IMR-90 (cell line): Measurements from ENCODE around the gene PRRC2A. TPM values are rescaled to one million over a fixed set of nuclear protein-coding genes. Genes with fewer than 3 reads are reported as not detected.

ENCODE experiments used
- ATAC-seq: fragments of 200-7000 bp; cut with Tn5 transposase; 2 replicates; pipeline ENCODE4 v1.9.1; 2020; ENCODE audit warnings: low read depth, mild to moderate bottlenecking, moderate library complexity
- BruUV-seq: library from RNA; stranded (reverse); fragments of 400-500 nt; replicated peaks from 2 replicates; lab custom pipeline; 2021; lab: Mats Ljungman, UMichigan
- CTCF ChIA-PET: fragments of 300-600 bp; formaldehyde crosslinking; extraction: SDS; loops from one replicate; lab custom pipeline; 2021; ENCODE audit warnings: antibody characterized with exemption; lab: Yijun Ruan, JAX
- POLR2A ChIA-PET: fragments of 300-600 bp; sonication (Branson Sonifier 250); formaldehyde crosslinking; loops from one replicate; lab custom pipeline; 2022; ENCODE audit warnings: antibody characterized with exemption; ENCODE audit not compliant: unreplicated experiment; lab: Charles Lee
- DNase-seq: peaks from one replicate; pipeline ENCODE4 v3.0.0; 2013
- H2AFZ ChIP-seq: replicated peaks from 2 replicates; pipeline ENCODE3; 2013; ENCODE audit warnings: low read length, mild to moderate bottlenecking; ENCODE audit not compliant: poor library complexity
- H2AK5ac ChIP-seq: 2 replicates; pipeline ENCODE4 v1.6.1; 2013; ENCODE audit warnings: low read depth, low read length, inconsistent platforms
- H2AK9ac ChIP-seq: replicated peaks from 2 replicates; pipeline ENCODE3; 2013; ENCODE audit warnings: mild to moderate bottlenecking, low read depth, low read length, moderate library complexity; ENCODE audit not compliant: poor library complexity
- H2BK120ac ChIP-seq: 2 replicates; pipeline ENCODE4 v1.6.1; 2013; ENCODE audit warnings: low read depth, low read length, inconsistent platforms
- H2BK15ac ChIP-seq: 3 replicates; pipeline ENCODE4 v1.6.1; 2013; ENCODE audit warnings: low read depth, low read length, inconsistent platforms
- H2BK20ac ChIP-seq: 2 replicates; pipeline ENCODE4 v1.6.1; 2013; ENCODE audit warnings: low read depth, mild to moderate bottlenecking, inconsistent platforms, low read length, moderate library complexity
- H2BK5ac ChIP-seq: 2 replicates; pipeline ENCODE4 v1.6.1; 2013; ENCODE audit warnings: mild to moderate bottlenecking, low read depth, low read length, inconsistent platforms; ENCODE audit not compliant: poor library complexity, severe bottlenecking
- H3K14ac ChIP-seq: replicated peaks from 2 replicates; pipeline ENCODE4 v1.6.1; 2013; ENCODE audit warnings: low read depth, low read length, inconsistent platforms
- H3K18ac ChIP-seq: 2 replicates; pipeline ENCODE4 v1.6.1; 2013; ENCODE audit warnings: low read depth, low read length, control low read depth
- H3K23ac ChIP-seq: 2 replicates; pipeline ENCODE4 v1.6.1; 2013; ENCODE audit warnings: low read depth, low read length, inconsistent platforms
- H3K27ac ChIP-seq: 2 replicates; pipeline ENCODE4 v1.5.1; 2013; ENCODE audit warnings: mild to moderate bottlenecking, control low read depth, low read length; ENCODE audit not compliant: insufficient read depth
- H3K27me3 ChIP-seq: 2 replicates; pipeline ENCODE4 v1.6.1; 2013; ENCODE audit warnings: low read length; ENCODE audit not compliant: control insufficient read depth, insufficient read depth
- H3K36me3 ChIP-seq: 2 replicates; pipeline ENCODE4 v1.6.1; 2013; ENCODE audit warnings: low read length, mixed read lengths; ENCODE audit not compliant: control insufficient read depth, insufficient read depth
- H3K4ac ChIP-seq: 2 replicates; pipeline ENCODE4 v1.6.1; 2013; ENCODE audit warnings: low read depth, low read length, inconsistent platforms
- H3K4me1 ChIP-seq: 2 replicates; pipeline ENCODE4 v1.6.1; 2013; ENCODE audit warnings: low read length, mixed read lengths; ENCODE audit not compliant: control insufficient read depth, insufficient read depth
- H3K4me2 ChIP-seq: 2 replicates; pipeline ENCODE4 v1.6.1; 2013; ENCODE audit warnings: low read depth, mild to moderate bottlenecking, control low read depth, low read length, moderate library complexity
- H3K4me3 ChIP-seq: 2 replicates; pipeline ENCODE4 v1.5.1; 2013; ENCODE audit warnings: low read depth, mild to moderate bottlenecking, control low read depth, low read length, moderate library complexity; ENCODE audit not compliant: insufficient read depth
- H3K56ac ChIP-seq: 2 replicates; pipeline ENCODE4 v1.6.1; 2013; ENCODE audit warnings: low read length, inconsistent platforms; ENCODE audit not compliant: insufficient read depth; ENCODE audit errors: extremely low read depth
- H3K79me1 ChIP-seq, 2 experiments: 2 replicates each; pipeline ENCODE4 v1.6.1; 2013; ENCODE audit warnings: low read length in 2 of 2, inconsistent platforms in 1 of 2, low read depth in 1 of 2
- H3K9ac ChIP-seq: 2 replicates; pipeline ENCODE4 v1.6.1; 2013; ENCODE audit warnings: low read depth, low read length, control low read depth
- H3K9me1 ChIP-seq: 2 replicates; pipeline ENCODE4 v1.6.1; 2013; ENCODE audit warnings: low read length, inconsistent platforms; ENCODE audit not compliant: insufficient read depth
- H3K9me3 ChIP-seq: 2 replicates; pipeline ENCODE4 v1.6.1; 2013; ENCODE audit warnings: low read length; ENCODE audit not compliant: control insufficient read depth, insufficient read depth
- H4K20me1 ChIP-seq: 2 replicates; pipeline ENCODE4 v1.6.1; 2013; ENCODE audit warnings: low read length, inconsistent platforms; ENCODE audit not compliant: insufficient read depth
- H4K5ac ChIP-seq: 2 replicates; pipeline ENCODE4 v1.6.1; 2013; ENCODE audit warnings: mild to moderate bottlenecking, low read depth, low read length, control low read depth
- H4K8ac ChIP-seq, 2 experiments: 2 replicates each; pipeline ENCODE4 v1.6.1; 2013; ENCODE audit warnings: low read depth in 2 of 2, low read length in 2 of 2, control low read depth in 1 of 2, inconsistent platforms in 1 of 2
- H4K91ac ChIP-seq: 2 replicates; pipeline ENCODE4 v1.6.1; 2013; ENCODE audit warnings: low read depth, low read length, inconsistent platforms; ENCODE audit not compliant: insufficient read depth
- BHLHE40 ChIP-seq: fragments of 150-350 bp; IDR thresholded peaks from 2 replicates; pipeline ENCODE4 v1.6.1; 2016; ENCODE audit warnings: mild to moderate bottlenecking, low read depth, low read length
- CEBPB ChIP-seq: IDR thresholded peaks from 2 replicates; pipeline ENCODE4 v1.6.1; 2012; ENCODE audit warnings: low read depth, low read length, improper control_type of control experiment
- CHD1 ChIP-seq: IDR thresholded peaks from 2 replicates; pipeline ENCODE4 v1.6.1; 2012; ENCODE audit warnings: low read depth, low read length, improper control_type of control experiment
- CTCF ChIP-seq: conservative IDR thresholded peaks from 2 replicates; pipeline ENCODE4 v1.5.1; 2012; ENCODE audit warnings: mild to moderate bottlenecking, low read depth, low read length, improper control_type of control experiment
- ELK1 ChIP-seq: fragments of 150-350 bp; IDR thresholded peaks from 2 replicates; pipeline ENCODE4 v1.6.1; 2016; ENCODE audit warnings: low read depth, mild to moderate bottlenecking, low read length, moderate library complexity, borderline replicate concordance
- MAFK ChIP-seq: IDR thresholded peaks from 2 replicates; pipeline ENCODE4 v1.6.1; 2012; ENCODE audit warnings: low read depth, low read length, improper control_type of control experiment
- MAZ ChIP-seq: IDR thresholded peaks from 2 replicates; pipeline ENCODE4 v1.6.1; 2012; ENCODE audit warnings: low read depth, mild to moderate bottlenecking, low read length, improper control_type of control experiment, moderate library complexity, borderline replicate concordance
- MXI1 ChIP-seq: IDR thresholded peaks from 2 replicates; pipeline ENCODE4 v1.6.1; 2012; ENCODE audit warnings: low read depth, mild to moderate bottlenecking, low read length, moderate library complexity, borderline replicate concordance
- NFE2L2 ChIP-seq: fragments of 150-350 bp; IDR thresholded peaks from 2 replicates; pipeline ENCODE4 v1.6.1; 2016; ENCODE audit warnings: low read depth, mild to moderate bottlenecking, low read length
- POLR2A ChIP-seq: IDR thresholded peaks from 2 replicates; pipeline ENCODE4 v1.6.1; 2012; ENCODE audit warnings: mild to moderate bottlenecking, low read depth, low read length
- RAD21 ChIP-seq: IDR thresholded peaks from 2 replicates; pipeline ENCODE4 v1.6.1; 2012; ENCODE audit warnings: low read length, improper control_type of control experiment
- RFX5 ChIP-seq: IDR thresholded peaks from 2 replicates; pipeline ENCODE4 v1.8.0; 2012; ENCODE audit warnings: low read depth, mild to moderate bottlenecking, low read length, moderate library complexity
- SMC3 ChIP-seq: fragments of 150-350 bp; IDR thresholded peaks from 2 replicates; pipeline ENCODE4 v1.6.1; 2016; ENCODE audit warnings: low read depth, mild to moderate bottlenecking, antibody characterized with exemption, low read length, moderate library complexity
- WGBS, 2 experiments: methylation state at CpG; one replicate each; pipeline versions ENCODE4 v1.1.5 to v1.1.7; 2013; ENCODE audit warnings: missing lambda C conversion rate in 2 of 2; ENCODE audit not compliant: insufficient read length in 1 of 2; ENCODE audit errors: extremely low coverage in 2 of 2; 5-methylcytosine and 5-hydroxymethylcytosine counted together
- dilution Hi-C: fragments of 300-500 bp; cut with HindIII; formaldehyde crosslinking; loops from one replicate; pipeline ENCODE4 v1.14.3; 2018; ENCODE audit warnings: low sequenced_read_pairs; ENCODE audit not compliant: unreplicated experiment
- in situ Hi-C: fragments of 300-500 bp; cut with MboI; formaldehyde crosslinking; loops from 3 replicates; pipeline ENCODE4 v1.14.3; 2019; ENCODE audit warnings: low sequenced_read_pairs, inconsistent platforms, mixed read lengths
- intact Hi-C: fragments of 100-400 bp; cut with micrococcal nuclease; formaldehyde crosslinking; loops from 2 replicates; pipeline ENCODE4 v1.10.0; 2022
- polyA plus RNA-seq, 3 experiments: library from polyadenylated mRNA; depleted of rRNA; stranded (reverse); fragments of >200 nt; gene quantifications; 2 replicates each; pipeline ENCODE4 v1.2.3, GENCODE V29; 2012; ENCODE audit warnings: low replicate concordance in 1 of 3
- total RNA-seq: library from RNA; depleted of rRNA; stranded (reverse); fragments of >200 nt; gene quantifications from 2 replicates; pipeline ENCODE4 v1.2.3, GENCODE V29; 2012

The PRRC2A gene
- total and polyA plus RNA-seq, 2 of the 4 experiments (the other 2 are of a cell fraction): 7.7 to 88.6 TPM

- Histone ChIP-seq H2BK20ac (no peak overlapping the region), H4K20me1 (no peaks in the 10 kb centered on the region), H4K91ac (no peak overlapping the region), H3K4me3 (no peak overlapping the region), H3K14ac (no peak overlapping the region), H3K27ac (no peak overlapping the region), H3K9me1 (peaks cover 3% of the 10 kb centered on the region; the same call in 1 of the 2 replicates), H3K18ac (no peak overlapping the region), H4K5ac (no peak overlapping the region), H3K9ac (no peak overlapping the region), H2BK120ac (no peak overlapping the region), H3K27me3 (peaks cover 11% of the 10 kb centered on the region), H3K9me3 (no peaks in the 10 kb centered on the region), H3K79me1 (no peaks in the 10 kb centered on the region), H2AK9ac (no peak overlapping the region), H2AK5ac (no peak overlapping the region), H3K23ac (no peak overlapping the region), H3K4ac (no peak overlapping the region), H2BK5ac (no peak overlapping the region), H4K8ac (no peak overlapping the region), H2BK15ac (no peak overlapping the region), H3K36me3 (no peaks in the 10 kb centered on the region), H3K56ac (no peak overlapping the region), H3K4me1 (no peaks in the 10 kb centered on the region; the same call in 1 of the 2 replicates), H3K4me2 (no peak overlapping the region), H2AFZ (no peak overlapping the region)
- intact Hi-C loops (no loop called here), in situ Hi-C loops (no loop called here), dilution Hi-C loops (no loop called here)
- no peak for TF ChIP-seq NFE2L2
- TF ChIP-seq CEBPB: no peak
- TF ChIP-seq RAD21: no peak
- TF ChIP-seq MAZ: no peak
- TF ChIP-seq SMC3: no peak
- no peak for TF ChIP-seq ELK1
- no peak for TF ChIP-seq CTCF
- TF ChIP-seq POLR2A: no peak
- no peak for TF ChIP-seq CHD1
- TF ChIP-seq MAFK: no peak
- TF ChIP-seq RFX5: no peak
- no peak for TF ChIP-seq MXI1
- TF ChIP-seq BHLHE40: no peak
- ATAC-seq (no peak; the same call in 1 of the 2 replicates), DNase-seq (no peak)
- WGBS, 2 experiments: 58% methylated on average over 5 of the region's 12 CpGs; no CpG with 5 or more reads in 1 of the 2 experiments
- CTCF ChIA-PET: interaction anchor here (2.9 kb wide), 1 partner anchor 10 kb away, joined by 9 read pairs; no protein-coding TSS in a partner anchor
- POLR2A ChIA-PET: no interaction called here
- BruUV-seq: no TSS peak
These were observed 32.4 kb upstream of the PRRC2A start for GRCh38 chr6:31587791-31588777.
